Right lobe of liver (tissue), 6 donors: Measurements from ENCODE around the gene HSPB6. TPM values are rescaled to one million over a fixed set of nuclear protein-coding genes. Genes with fewer than 3 reads are reported as not detected.
"Not testable (repeated sequence)": the region's sequence is repeated elsewhere in the genome, so short reads cannot be mapped to it uniquely, and the experiment has no call there.

Experiments used
- ATAC-seq, 4 donors: fragments of 200-7000 bp; cut with Tn5 transposase; one replicate each; pipeline ENCODE4 v1.9.1; 2020; ENCODE audit warnings: mild to moderate bottlenecking in 4 of 4, moderate library complexity in 4 of 4
- DNase-seq, 3 donors: peaks; one replicate each; pipeline ENCODE4 v3.0.0-alpha.2; 2020
- H3K27ac ChIP-seq, 3 donors: fragments of 200-600 bp; one replicate each; pipeline ENCODE4 v1.8.0; 2022
- H3K27me3 ChIP-seq, 2 donors: fragments of 200-600 bp; one replicate each; pipeline ENCODE4 v1.8.0; 2022
- H3K36me3 ChIP-seq, 4 donors: fragments of 200-600 bp; sonication (generic) in 1 of 4; one replicate each; pipeline versions ENCODE4 v1.5.1 to v1.8.0; 2017 to 2022; ENCODE audit warnings: control low read depth in 1 of 4
- H3K4me1 ChIP-seq, 4 donors: fragments of 200-600 bp; sonication (generic) in 1 of 4; one replicate each; pipeline versions ENCODE4 v1.5.1 to v1.8.0; 2017 to 2022; ENCODE audit warnings: control low read depth in 1 of 4
- H3K4me3 ChIP-seq, 3 donors: fragments of 200-600 bp; one replicate each; pipeline ENCODE4 v1.8.0; 2022
- H3K9me3 ChIP-seq, 4 donors: fragments of 200-600 bp; sonication (generic) in 1 of 4; one replicate each; pipeline versions ENCODE4 v1.5.1 to v1.8.0; 2017 to 2022; ENCODE audit warnings: control low read depth in 1 of 4
- POLR2A ChIP-seq: fragments of 450-650 bp; IDR thresholded peaks from one replicate; pipeline ENCODE4 v1.6.1; 2017; ENCODE audit warnings: antibody characterized with exemption, mild to moderate bottlenecking
- WGBS: methylation state at CpG from one replicate; pipeline ENCODE4 v1.1.6; 2018; ENCODE audit warnings: low coverage, low lambda C conversion rate; ENCODE audit not compliant: insufficient coverage; ENCODE audit errors: missing lambda C conversion rate; 5-methylcytosine and 5-hydroxymethylcytosine counted together
- intact Hi-C, 2 donors: fragments of 100-400 bp; cut with DNase I; formaldehyde crosslinking; loops; one replicate each; pipeline versions ENCODE4 v1.11.2 to v1.14.1; 2022
- total RNA-seq, 6 experiments: library from RNA; depleted of rRNA in 2 of 6; stranded (reverse); fragments of >200 nt in 2 of 6; fragmentation: NEBNext Ultra II Directional in 3 of 6; extraction: Animal tissue kit (Norgen Biotek cat#: 25700) in 3 of 6; gene quantifications; one replicate each; pipeline versions ENCODE4 v1.1.0 to v1.2.4, GENCODE V29; 2016 to 2023
- TF ChIP-seq, protein P1 (sequence below), 4 donors: fragments of 200-600 bp in 3 of 4; fragments of 450-650 bp in 1 of 4; IDR thresholded peaks; one replicate each; pipeline versions ENCODE4 v1.5.1 to v1.8.0; 2016 to 2022; ENCODE audit warnings: antibody characterized with exemption in 4 of 4, mild to moderate bottlenecking in 2 of 4
- donor health status: DM: no; HTN: yes; CAD: no.
- donor health status: DM: no; HTN: no; CAD: no.
- donor health status: DM: no; HTN: no; CAD: no.
- donor health status: DM: no; HTN: yes; CAD: no.
- donor health status: DM: no; HTN: yes; CAD: no.

Gene HSPB6
- total RNA-seq, 6 experiments from 2014 or later = 2.6 to 6.0 (median 4.5) TPM

DNA sequence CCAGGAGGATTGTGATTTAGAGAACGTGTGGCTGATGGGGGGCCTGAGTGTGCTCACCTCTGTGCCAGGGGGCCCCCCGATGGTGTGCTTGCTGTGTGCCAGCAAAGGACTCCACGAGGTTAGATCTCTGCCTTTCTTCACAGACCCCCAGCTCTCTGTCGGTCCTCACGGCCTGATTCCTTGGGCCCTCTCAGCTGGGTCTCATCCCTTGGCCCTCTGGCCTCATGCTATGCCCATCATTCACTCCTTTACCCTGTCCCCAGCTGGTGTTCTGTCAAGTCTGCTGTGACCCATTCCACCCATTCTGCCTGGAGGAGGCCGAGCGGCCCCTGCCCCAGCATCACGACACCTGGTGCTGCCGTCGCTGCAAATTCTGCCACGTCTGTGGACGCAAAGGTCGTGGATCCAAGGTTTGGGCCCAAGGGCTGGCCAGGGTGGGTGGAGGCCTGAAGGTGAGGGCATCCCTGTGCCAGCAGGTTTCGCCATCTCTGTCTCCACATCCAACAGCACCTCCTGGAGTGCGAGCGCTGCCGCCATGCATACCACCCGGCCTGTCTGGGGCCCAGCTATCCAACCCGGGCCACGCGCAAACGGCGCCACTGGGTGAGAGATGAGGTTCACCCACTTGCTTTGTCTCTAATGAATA lies 31.5 kb downstream of the HSPB6 start:
- TF ChIP-seq, protein P1, sequence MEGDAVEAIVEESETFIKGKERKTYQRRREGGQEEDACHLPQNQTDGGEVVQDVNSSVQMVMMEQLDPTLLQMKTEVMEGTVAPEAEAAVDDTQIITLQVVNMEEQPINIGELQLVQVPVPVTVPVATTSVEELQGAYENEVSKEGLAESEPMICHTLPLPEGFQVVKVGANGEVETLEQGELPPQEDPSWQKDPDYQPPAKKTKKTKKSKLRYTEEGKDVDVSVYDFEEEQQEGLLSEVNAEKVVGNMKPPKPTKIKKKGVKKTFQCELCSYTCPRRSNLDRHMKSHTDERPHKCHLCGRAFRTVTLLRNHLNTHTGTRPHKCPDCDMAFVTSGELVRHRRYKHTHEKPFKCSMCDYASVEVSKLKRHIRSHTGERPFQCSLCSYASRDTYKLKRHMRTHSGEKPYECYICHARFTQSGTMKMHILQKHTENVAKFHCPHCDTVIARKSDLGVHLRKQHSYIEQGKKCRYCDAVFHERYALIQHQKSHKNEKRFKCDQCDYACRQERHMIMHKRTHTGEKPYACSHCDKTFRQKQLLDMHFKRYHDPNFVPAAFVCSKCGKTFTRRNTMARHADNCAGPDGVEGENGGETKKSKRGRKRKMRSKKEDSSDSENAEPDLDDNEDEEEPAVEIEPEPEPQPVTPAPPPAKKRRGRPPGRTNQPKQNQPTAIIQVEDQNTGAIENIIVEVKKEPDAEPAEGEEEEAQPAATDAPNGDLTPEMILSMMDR (IDR thresholded peaks at IDR 0.05) = no peak
- no peak for TF ChIP-seq POLR2A
- Histone ChIP-seq H3K4me1 (no peaks in the 10 kb centered on the region), H3K9me3 (no peaks in the 10 kb centered on the region), H3K27me3 (no peaks in the 10 kb centered on the region), H3K4me3 (no peak overlapping the region), H3K36me3 (peaks cover 11 to 90% (median 58%) of the 10 kb centered on the region in 4 donors), H3K27ac (no peak overlapping the region)
- DNase-seq = peak in 2 of 3 donors; percentile 16 to 40
- 93% methylated on average over 3 of the region's 23 CpGs for WGBS
- no peak for ATAC-seq
- intact Hi-C loops = no loop called here

DNA sequence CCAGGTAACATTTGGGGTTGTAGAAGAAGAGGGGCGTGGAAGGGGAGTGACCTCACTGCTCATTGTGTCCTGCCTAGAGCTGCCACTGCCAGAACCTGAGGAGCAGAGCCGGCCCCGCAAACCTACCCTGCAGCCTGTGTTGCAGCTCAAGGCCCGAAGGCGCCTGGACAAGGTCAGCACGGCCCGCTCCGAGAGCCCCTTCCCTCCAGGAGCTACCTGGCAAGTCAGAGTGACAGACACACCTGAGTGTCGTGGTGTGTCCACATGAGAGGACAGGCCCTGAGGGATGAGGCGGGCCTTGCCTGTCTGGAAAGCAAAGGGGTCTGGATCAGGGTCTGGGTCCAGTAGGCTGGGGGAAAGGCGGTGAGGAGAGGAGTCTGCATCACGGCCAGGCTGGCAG lies 32.3 kb downstream of the HSPB6 start:
- ATAC-seq = no peak
- Histone ChIP-seq H3K4me3 (no peak overlapping the region), H3K27me3 (no peaks in the 10 kb centered on the region), H3K9me3 (no peaks in the 10 kb centered on the region), H3K36me3 (peaks cover 11 to 83% (median 55%) of the 10 kb centered on the region in 4 donors), H3K4me1 (peaks cover 0 to 5% (median 0%) of the 10 kb centered on the region in 4 donors), H3K27ac (no peak overlapping the region)
- TF ChIP-seq POLR2A = no peak
- TF ChIP-seq, protein P1 (IDR thresholded peaks at IDR 0.05) = no peak
- WGBS = 80% methylated on average over 1 of the region's 12 CpGs
- peak in 2 of 3 donors; percentile 19 to 40 for DNase-seq
- intact Hi-C loops = no loop called here

GRCh38 chr19:35724132-35724531 lies 32.7 kb downstream of the HSPB6 start:
- ATAC-seq, DNase-seq, H3K27me3 ChIP-seq, H3K4me3 ChIP-seq, H3K9me3 ChIP-seq, H3K27ac ChIP-seq, H3K4me1 ChIP-seq, intact Hi-C loops: not testable (repeated sequence)
- H3K36me3 ChIP-seq = peaks cover 11 to 78% (median 53%) of the 10 kb centered on the region in 4 donors
- 79% methylated on average over 2 of the region's 7 CpGs for WGBS

- peaks cover 0 to 13% (median 2%) of the 10 kb centered on the region in 4 donors for H3K4me1 ChIP-seq
- no peaks in the 10 kb centered on the region for H3K9me3 ChIP-seq
- peak in 1 of 3 donors; percentile 15 for DNase-seq
- intact Hi-C loops = no loop called here
- H3K27me3 ChIP-seq = no peaks in the 10 kb centered on the region
- H3K36me3 ChIP-seq = peaks cover 11 to 74% (median 50%) of the 10 kb centered on the region in 4 donors
- H3K4me3 ChIP-seq = no peak overlapping the region
- no peak overlapping the region for H3K27ac ChIP-seq
- no peak for ATAC-seq
- WGBS = 87% methylated on average over 5 of the region's 24 CpGs
- no peak for TF ChIP-seq POLR2A
- TF ChIP-seq, protein P1 (IDR thresholded peaks at IDR 0.05) = no peak
Observed at GRCh38 chr19:35723671-35724070, 33.2 kb downstream of the HSPB6 start.

- WGBS = no CpG with 5 or more reads among the region's 16 CpGs
- no peak overlapping the region for H3K4me3 ChIP-seq
- intact Hi-C loops = no loop called here
- ATAC-seq (no peak), DNase-seq (no peak)
- no peak overlapping the region for H3K27ac ChIP-seq
- H3K9me3 ChIP-seq = no peaks in the 10 kb centered on the region
- peaks cover 0 to 13% (median 2%) of the 10 kb centered on the region in 4 donors for H3K4me1 ChIP-seq
- peaks cover 9 to 66% (median 46%) of the 10 kb centered on the region in 4 donors for H3K36me3 ChIP-seq
- TF ChIP-seq POLR2A = no peak
- TF ChIP-seq, protein P1 (IDR thresholded peaks at IDR 0.05) = no peak
- H3K27me3 ChIP-seq = no peaks in the 10 kb centered on the region
Observed at GRCh38 chr19:35722897-35723296, 33.9 kb downstream of the HSPB6 start.
